ENCODE data around the gene TMED1. TPM values are rescaled to one million over a fixed set of nuclear protein-coding genes. Genes with fewer than 3 reads are reported as not detected.

Gene TMED1
- polyA plus RNA-seq, 1 donor from 2014 or later: 20.2 TPM

- Histone ChIP-seq H2AFZ (ENCODE audit: low read depth, low read length) (no peak overlapping the region), H3K27me3 (ENCODE audit: insufficient read depth, low read depth, low read length) (no peaks in the 10 kb centered on the region), H3K4me2 (ENCODE audit: low read length) (no peak overlapping the region), H3K9me2 (ENCODE audit: insufficient read depth, low read length) (no peaks in the 10 kb centered on the region), H3K27ac (ENCODE audit: low read length) (no peak overlapping the region), H3K9me3 (ENCODE audit: low read length) (no peaks in the 10 kb centered on the region), H3K36me3 (ENCODE audit: insufficient read depth, low read length) (no peaks in the 10 kb centered on the region), H3K79me2 (replicated peaks; ENCODE audit: insufficient read depth, low read length) (no peaks in the 10 kb centered on the region), H4K20me1 (ENCODE audit: insufficient read depth) (no peaks in the 10 kb centered on the region), H3K4me3 (ENCODE audit: low read length) (no peak overlapping the region), H3F3A (ENCODE audit: insufficient read depth, low read length, poor library complexity, severe bottlenecking) (no peaks in the 10 kb centered on the region), H3K9ac (ENCODE audit: low read length) (no peak overlapping the region)
- TF ChIP-seq RAD21 (conservative IDR thresholded peaks at IDR 0.05) (no peak), REST (IDR thresholded peaks at IDR 0.05; ENCODE audit: borderline replicate concordance) (no peak), POLR2AphosphoS5 (IDR thresholded peaks at IDR 0.05) (no peak), MXI1 (conservative IDR thresholded peaks at IDR 0.05; ENCODE audit: poor library complexity, severe bottlenecking) (no peak), EP300 (conservative IDR thresholded peaks at IDR 0.05; ENCODE audit: poor library complexity, severe bottlenecking) (no peak), TAF1 (IDR thresholded peaks at IDR 0.05; ENCODE audit: low read depth) (no peak), EZH2 (IDR thresholded peaks at IDR 0.05; ENCODE audit: borderline replicate concordance, insufficient read depth, low read length, poor library complexity, severe bottlenecking) (no peak), SMC3 (conservative IDR thresholded peaks at IDR 0.05; ENCODE audit: poor library complexity) (no peak), CTCF (IDR thresholded peaks at IDR 0.05; ENCODE audit: poor library complexity, severe bottlenecking) (no peak)
Observed at GRCh38 chr19:10784257-10784656, 51.8 kb downstream of the TMED1 start.

- H3K9ac ChIP-seq (ENCODE audit: low read length): no peak overlapping the region
Observed at GRCh38 chr19:10782795-10783194, 53.2 kb downstream of the TMED1 start.

More at GRCh38 chr19:10782795-10783194, 53.2 kb downstream of the TMED1 start:
- no peak overlapping the region for H2AFZ ChIP-seq (ENCODE audit: low read depth, low read length)
- H3K79me2 ChIP-seq (replicated peaks; ENCODE audit: insufficient read depth, low read length): no peaks in the 10 kb centered on the region
- H3K9me3 ChIP-seq (ENCODE audit: low read length): no peaks in the 10 kb centered on the region
- no peak overlapping the region for H3K27ac ChIP-seq (ENCODE audit: low read length)
- no peaks in the 10 kb centered on the region for H3K9me2 ChIP-seq (ENCODE audit: insufficient read depth, low read length)
- TF ChIP-seq POLR2AphosphoS5 (IDR thresholded peaks at IDR 0.05) (no peak), RAD21 (conservative IDR thresholded peaks at IDR 0.05) (no peak), EZH2 (IDR thresholded peaks at IDR 0.05; ENCODE audit: borderline replicate concordance, insufficient read depth, low read length, poor library complexity, severe bottlenecking) (no peak), MXI1 (conservative IDR thresholded peaks at IDR 0.05; ENCODE audit: poor library complexity, severe bottlenecking) (no peak), CTCF (IDR thresholded peaks at IDR 0.05; ENCODE audit: poor library complexity, severe bottlenecking) (no peak)
- no peak overlapping the region for H3K4me3 ChIP-seq (ENCODE audit: low read length)
- H3F3A ChIP-seq (ENCODE audit: insufficient read depth, low read length, poor library complexity, severe bottlenecking): no peaks in the 10 kb centered on the region
- no peaks in the 10 kb centered on the region for H3K27me3 ChIP-seq (ENCODE audit: insufficient read depth, low read depth, low read length)
- no peak overlapping the region for H3K4me2 ChIP-seq (ENCODE audit: low read length)
- H3K36me3 ChIP-seq (ENCODE audit: insufficient read depth, low read length): no peaks in the 10 kb centered on the region
- no peaks in the 10 kb centered on the region for H4K20me1 ChIP-seq (ENCODE audit: insufficient read depth)

Small RNAs within 50 kb of the gene (small RNA-seq; reads per million reads assigned to genes)
- gene MIR199A1: 0 to 2.8 (median 1.1) reads per million in 3 experiments
- gene MIR6793: 0.08 to 0.92 (median 0.68) reads per million in 3 experiments

Other genes starting within 250 kb of the TMED1 start
- gene AP1M2, start 248.9 kb downstream of the TMED1 start, polyA plus RNA-seq: 0.38 and 3.7 TPM in 2 replicates
- gene SLC44A2, start 210.7 kb downstream of the TMED1 start, polyA plus RNA-seq: 50.0 and 55.7 TPM in 2 replicates
- gene ILF3, start 181.9 kb downstream of the TMED1 start, polyA plus RNA-seq: 464 and 522 TPM in 2 replicates
- gene QTRT1, start 134.8 kb downstream of the TMED1 start, polyA plus RNA-seq: 208 and 249 TPM in 2 replicates
- 31.4 and 34.8 TPM in 2 replicates for gene DNM2, start 118.1 kb downstream of the TMED1 start, polyA plus RNA-seq
- not detected in 2 replicates for gene C19orf38, start 12.2 kb upstream of the TMED1 start, polyA plus RNA-seq
- 22.3 and 37.9 TPM in 2 replicates for gene CARM1, start 35.3 kb upstream of the TMED1 start, polyA plus RNA-seq
- gene YIPF2, start 92.4 kb upstream of the TMED1 start, polyA plus RNA-seq: 101 and 109 TPM in 2 replicates
- 39.4 and 52.1 TPM in 2 replicates for gene TIMM29, start 92.6 kb upstream of the TMED1 start, polyA plus RNA-seq
- gene SMARCA4, start 124.8 kb upstream of the TMED1 start, polyA plus RNA-seq: 97.3 and 116 TPM in 2 replicates